Loucy (cell line): Measurements from ENCODE around the gene PDGFC.

ENCODE experiments used
- H2AFZ ChIP-seq: fragments of 200-600 bp; sonication (generic); 2 replicates; pipeline ENCODE4 v1.6.0; 2016; ENCODE audit warnings: antibody characterized with exemption, mild to moderate bottlenecking, low read length, moderate library complexity
- H3F3A ChIP-seq: fragments of 200-600 bp; 2 replicates; pipeline ENCODE4 v1.6.0; 2016; ENCODE audit warnings: antibody characterized with exemption, low read depth, mild to moderate bottlenecking
- H3K27me3 ChIP-seq: fragments of 200-600 bp; sonication (generic); 2 replicates; pipeline ENCODE4 v1.6.1; 2014; ENCODE audit warnings: low read length, mild to moderate bottlenecking; ENCODE audit not compliant: insufficient read depth, poor library complexity, severe bottlenecking
- H3K36me3 ChIP-seq: fragments of 200-600 bp; sonication (generic); 2 replicates; pipeline ENCODE4 v1.6.1; 2016; ENCODE audit warnings: low read length; ENCODE audit not compliant: insufficient read depth
- H3K4me1 ChIP-seq: fragments of 200-600 bp; sonication (generic); 2 replicates; pipeline ENCODE4 v1.5.1; 2014; ENCODE audit warnings: low read length, mild to moderate bottlenecking; ENCODE audit not compliant: insufficient read depth, poor library complexity, severe bottlenecking
- H3K4me2 ChIP-seq: fragments of 200-600 bp; sonication (generic); 2 replicates; pipeline ENCODE4 v1.6.0; 2014; ENCODE audit warnings: antibody characterized with exemption, low read length, low read depth, mild to moderate bottlenecking; ENCODE audit not compliant: poor library complexity, severe bottlenecking
- H3K4me3 ChIP-seq: fragments of 200-600 bp; sonication (generic); 2 replicates; pipeline ENCODE4 v1.5.1; 2014; ENCODE audit warnings: low read length, mild to moderate bottlenecking, mixed read lengths; ENCODE audit not compliant: poor library complexity, severe bottlenecking
- H3K79me2 ChIP-seq: fragments of 200-600 bp; sonication (generic); 2 replicates; pipeline ENCODE4 v1.6.1; 2014; ENCODE audit warnings: low read length; ENCODE audit not compliant: insufficient read depth
- H3K9ac ChIP-seq: fragments of 200-600 bp; sonication (generic); 2 replicates; pipeline ENCODE4 v1.6.0; 2014; ENCODE audit warnings: mild to moderate bottlenecking, low read depth, low read length, moderate library complexity; ENCODE audit not compliant: poor library complexity, severe bottlenecking
- H3K9me2 ChIP-seq: fragments of 200-600 bp; sonication (generic); replicated peaks from 2 replicates; pipeline ENCODE4 v1.6.1; 2016; ENCODE audit warnings: low read depth, low read length, mixed read lengths
- H3K9me3 ChIP-seq: fragments of 200-600 bp; sonication (generic); 2 replicates; pipeline ENCODE4 v1.6.1; 2014; ENCODE audit warnings: mild to moderate bottlenecking, antibody characterized with exemption, low read length, low read depth; ENCODE audit not compliant: insufficient read depth
- H4K20me1 ChIP-seq: fragments of 200-600 bp; sonication (generic); 2 replicates; pipeline ENCODE4 v1.6.0; 2014; ENCODE audit warnings: antibody characterized with exemption, low read length, mild to moderate bottlenecking; ENCODE audit not compliant: insufficient read depth, poor library complexity, severe bottlenecking
- CTCF ChIP-seq: fragments of 200-600 bp; sonication (generic); conservative IDR thresholded peaks from 2 replicates; pipeline ENCODE4 v1.5.1; 2014; ENCODE audit warnings: mild to moderate bottlenecking, antibody characterized with exemption, low read length
- EZH2phosphoT487 ChIP-seq: fragments of 200-600 bp; IDR thresholded peaks from 2 replicates; pipeline ENCODE4 v1.6.1; 2018; ENCODE audit warnings: antibody characterized with exemption, mild to moderate bottlenecking, moderate library complexity, borderline replicate concordance

Gene PDGFC

GRCh38 chr4:156976147-156976546 is 4.5 kb upstream of the PDGFC start:
- Histone ChIP-seq H3K9me2 (no peaks in the 10 kb centered on the region), H2AFZ (no peak overlapping the region), H3F3A (no peaks in the 10 kb centered on the region), H3K36me3 (no peaks in the 10 kb centered on the region), H3K4me1 (no peaks in the 10 kb centered on the region), H3K9ac (no peak overlapping the region), H3K79me2 (no peaks in the 10 kb centered on the region), H3K9me3 (no peaks in the 10 kb centered on the region), H3K27me3 (no peaks in the 10 kb centered on the region), H3K4me3 (no peak overlapping the region), H4K20me1 (no peaks in the 10 kb centered on the region), H3K4me2 (no peak overlapping the region)
- TF ChIP-seq EZH2phosphoT487 (no peak), CTCF (no peak)

- Histone ChIP-seq H3K9ac (no peak overlapping the region), H3K36me3 (no peaks in the 10 kb centered on the region), H3F3A (no peaks in the 10 kb centered on the region), H4K20me1 (no peaks in the 10 kb centered on the region), H3K27me3 (no peaks in the 10 kb centered on the region), H3K4me1 (no peaks in the 10 kb centered on the region), H3K79me2 (no peaks in the 10 kb centered on the region), H2AFZ (no peak overlapping the region), H3K9me2 (no peaks in the 10 kb centered on the region), H3K4me2 (no peak overlapping the region), H3K4me3 (no peak overlapping the region), H3K9me3 (no peaks in the 10 kb centered on the region)
- TF ChIP-seq CTCF (no peak), EZH2phosphoT487 (no peak)
Observed at GRCh38 chr4:156975686-156976085, 4.1 kb upstream of the PDGFC start.

GRCh38 chr4:156974264-156974663 is 2.7 kb upstream of the PDGFC start:
- Histone ChIP-seq H3K4me3 (no peak overlapping the region), H3K9ac (no peak overlapping the region), H3K4me2 (no peak overlapping the region), H3K79me2 (no peaks in the 10 kb centered on the region), H3K4me1 (no peaks in the 10 kb centered on the region), H3K9me3 (no peaks in the 10 kb centered on the region), H3F3A (no peaks in the 10 kb centered on the region), H3K9me2 (no peaks in the 10 kb centered on the region), H2AFZ (no peak overlapping the region), H3K27me3 (no peaks in the 10 kb centered on the region), H4K20me1 (no peaks in the 10 kb centered on the region), H3K36me3 (no peaks in the 10 kb centered on the region)
- TF ChIP-seq CTCF (no peak), EZH2phosphoT487 (no peak)
